NCI-H187 treated with DMSO at 0.1 percent for 48 hours (cell line): Measurements from ENCODE around the gene OR11H7.
"Not testable (repeated sequence)": the region's sequence is repeated elsewhere in the genome, so short reads cannot be mapped to it uniquely, and the experiment has no call there.

Experiments
- DNase-seq: peaks from one replicate; lab custom pipeline; 2025; lab: John Stamatoyannopoulos, UW

OR11H7 gene

GRCh38 chr14:20278414-20278813 is 49.6 kb downstream of the OR11H7 start:
- no peak for DNase-seq

DNA sequence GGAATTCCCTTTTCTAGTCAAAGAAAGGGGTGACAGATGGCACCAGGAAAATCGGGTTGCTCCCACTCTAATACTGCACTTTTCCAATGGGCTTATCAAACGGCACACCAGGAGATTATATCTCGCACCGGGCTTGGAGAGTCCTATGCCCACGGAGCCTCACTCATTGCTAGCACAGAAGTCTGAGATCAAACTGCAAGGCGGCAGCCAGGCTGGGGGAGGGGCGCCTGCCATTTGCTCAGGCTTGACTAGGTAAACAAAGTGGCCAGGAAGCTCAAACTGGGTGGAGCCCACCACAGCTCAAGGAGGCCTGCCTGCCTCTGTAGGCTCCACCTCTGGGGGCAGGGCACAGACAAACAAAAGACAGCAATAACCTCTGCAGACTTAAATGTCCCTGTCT is 51.5 kb downstream of the OR11H7 start:
- DNase-seq, result not testable (repeated sequence)
